GM18505 (cell line): ENCODE data around the gene PGLYRP4.

Source experiments
- ATAC-seq: cut with Tn5 transposase; IDR thresholded peaks from one replicate; pipeline ENCODE4 v1.9.1; 2021; ENCODE audit not compliant: unreplicated experiment
- POLR2A ChIP-seq: IDR thresholded peaks from 4 replicates; pipeline ENCODE4 v1.6.1; 2011; ENCODE audit warnings: borderline replicate concordance; ENCODE audit not compliant: insufficient read depth, insufficient read length; ENCODE audit errors: extremely low read depth

The PGLYRP4 gene

DNA sequence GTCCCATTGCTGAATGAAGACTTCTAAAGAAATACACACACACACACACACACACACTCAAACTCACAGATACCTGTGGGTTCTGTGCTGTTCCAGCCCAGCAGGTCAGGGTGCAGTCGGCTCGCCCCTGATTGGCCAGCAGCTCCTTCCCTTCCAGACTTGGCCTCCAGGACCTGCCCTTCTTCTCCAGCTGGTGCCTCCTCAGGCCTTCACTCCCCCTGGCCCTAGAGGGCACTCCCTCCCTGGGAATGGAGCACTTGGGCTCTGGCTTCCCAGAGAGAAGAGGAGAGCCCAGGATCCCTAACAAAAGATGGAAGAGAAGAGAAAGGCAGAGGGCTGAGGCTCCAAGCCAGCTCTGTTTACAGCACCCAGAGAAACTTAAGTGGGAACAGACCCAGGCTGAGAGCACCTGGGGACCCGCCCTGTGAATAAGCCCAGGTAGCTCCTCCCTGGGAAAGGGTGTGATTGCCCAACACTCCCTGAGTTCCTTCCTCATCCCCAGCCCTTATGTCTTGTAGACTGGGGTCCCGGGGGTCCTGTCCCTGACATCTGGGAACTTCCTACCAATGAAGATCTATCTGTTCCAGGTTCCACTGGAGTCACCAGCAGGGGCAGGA lies 36.0 kb downstream of the PGLYRP4 start, which contains the start of gene PGLYRP3:
Gene PGLYRP3, minus strand, starts transcription at position 383 of the 617 bp plus-strand sequence. CDS start 2,287 bp downstream, outside the sequence.
- ATAC-seq: no peak
- TF ChIP-seq POLR2A: no peak

DNA sequence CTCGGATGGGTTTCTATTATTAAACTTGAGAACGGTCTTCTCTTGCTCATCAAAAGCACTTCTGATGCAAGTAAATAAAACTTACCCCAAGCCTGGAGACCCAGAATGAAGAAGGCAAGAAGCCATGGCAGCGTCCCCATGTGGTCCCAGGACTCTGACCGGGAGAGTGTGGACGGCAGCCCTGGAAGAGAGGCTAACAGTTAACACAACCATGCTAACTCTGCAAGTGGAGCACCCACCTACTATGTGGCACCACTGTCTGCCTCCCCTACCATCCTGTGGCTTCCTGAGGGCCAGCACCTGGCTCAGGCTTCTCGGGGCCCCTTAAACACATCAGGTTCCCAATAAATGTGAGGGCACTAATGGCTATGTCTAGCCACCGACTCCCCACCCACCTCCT lies 38.1 kb downstream of the PGLYRP4 start:
- ATAC-seq: no peak
- no peak for TF ChIP-seq POLR2A

DNA sequence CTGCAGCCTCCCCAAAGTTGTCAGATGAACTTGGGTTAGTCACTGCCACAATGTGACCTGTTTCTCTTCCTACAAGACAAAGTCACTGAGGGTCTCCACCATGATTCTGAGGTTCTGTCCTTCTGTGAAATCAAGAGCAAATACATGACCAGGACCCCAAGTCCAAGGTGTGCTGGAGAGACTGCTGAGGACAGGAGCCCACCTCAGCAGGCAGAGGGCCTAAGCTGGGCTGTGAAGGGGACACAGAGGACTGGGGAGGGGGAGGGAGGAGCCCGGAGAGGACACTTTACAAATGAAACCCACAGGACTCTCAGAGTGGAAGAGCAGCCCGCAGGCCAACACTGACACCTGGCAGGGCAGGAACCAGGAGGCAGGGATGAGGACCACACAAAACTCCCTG lies 39.2 kb downstream of the PGLYRP4 start:
- TF ChIP-seq POLR2A: no peak
- no peak for ATAC-seq

DNA sequence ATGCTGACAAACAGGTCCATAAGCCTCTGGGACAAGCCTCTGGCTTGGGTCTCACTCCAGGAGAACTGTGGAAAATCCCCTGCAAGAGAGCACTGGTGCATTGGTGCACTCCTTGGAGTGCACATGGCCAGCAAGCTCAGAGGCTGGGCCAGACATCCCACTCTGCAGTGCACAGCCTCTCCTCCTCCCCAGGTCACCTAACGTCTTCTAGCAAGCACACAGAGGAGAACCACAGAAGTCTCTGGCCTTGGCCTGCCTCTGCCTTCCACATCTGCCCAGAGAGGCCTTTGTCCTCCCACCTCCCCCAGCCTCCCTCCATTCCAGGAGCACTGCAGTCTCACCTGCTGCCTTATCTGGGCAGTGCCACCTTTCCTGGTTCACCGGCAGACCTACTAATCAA lies 40.1 kb downstream of the PGLYRP4 start:
- no peak for TF ChIP-seq POLR2A
- ATAC-seq: no peak

DNA sequence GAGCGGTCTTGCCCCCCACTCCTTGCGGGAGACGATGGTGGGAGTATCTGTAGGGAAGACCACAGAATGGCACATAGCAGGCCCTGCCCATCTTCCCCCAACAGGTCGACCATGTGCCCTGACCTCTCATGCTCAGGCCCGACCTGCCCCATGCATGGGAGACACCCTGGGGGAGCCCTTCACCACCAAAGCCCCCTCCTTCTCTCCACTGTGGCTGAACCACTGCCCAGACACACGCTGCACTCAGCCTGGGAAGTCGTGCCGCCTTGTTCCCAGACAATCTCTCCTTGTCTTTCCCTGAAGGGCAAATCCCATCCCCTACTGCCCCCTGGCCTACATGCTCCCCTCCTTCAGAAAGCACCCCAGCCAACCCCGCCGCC lies 41.4 kb downstream of the PGLYRP4 start:
- ATAC-seq: no peak
- no peak for TF ChIP-seq POLR2A

DNA sequence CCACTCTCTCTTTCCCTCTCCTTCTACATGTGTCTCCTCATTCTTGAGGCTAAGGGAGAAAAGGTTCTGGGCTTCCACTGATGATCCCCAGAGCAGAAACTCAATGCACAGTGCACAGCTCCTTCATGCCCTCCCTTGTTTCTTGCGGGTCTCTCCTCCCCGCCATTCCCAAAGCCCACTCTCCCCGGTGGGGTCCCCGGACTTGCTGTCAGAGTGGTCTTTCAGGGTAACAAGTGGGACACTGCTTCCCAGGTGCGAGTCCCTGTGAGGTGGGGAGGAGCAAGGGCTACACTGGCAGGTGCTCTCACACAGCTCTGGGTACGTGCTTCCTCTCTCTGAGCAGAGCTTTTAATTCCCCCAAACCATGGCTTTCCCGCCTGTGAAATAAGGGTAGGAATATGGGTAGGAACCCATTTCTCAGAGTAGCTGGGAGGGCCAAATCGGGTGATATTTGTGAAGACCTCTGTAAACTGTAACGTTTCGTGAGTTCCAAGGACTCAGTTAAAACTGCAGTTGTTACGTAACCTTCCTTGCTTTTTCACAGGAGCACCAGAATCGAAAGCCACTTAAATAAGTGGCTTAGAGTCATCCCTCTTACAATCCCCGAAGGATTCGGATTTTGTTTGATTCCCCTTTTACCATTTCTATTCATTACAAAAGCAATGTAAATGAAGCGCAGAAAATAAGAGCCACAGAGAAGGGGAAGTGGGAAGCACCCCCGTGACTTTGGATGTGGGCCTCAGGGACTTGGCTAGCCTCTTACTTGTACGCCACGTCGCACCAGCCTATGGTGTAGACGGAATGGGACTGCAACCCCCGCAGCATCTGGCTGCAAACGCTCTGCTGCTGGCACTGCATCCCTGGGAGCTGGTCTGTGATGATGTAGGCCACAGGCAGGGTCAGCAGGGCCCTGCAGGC lies 42.1 kb downstream of the PGLYRP4 start:
- no peak for TF ChIP-seq POLR2A
- no peak for ATAC-seq

DNA sequence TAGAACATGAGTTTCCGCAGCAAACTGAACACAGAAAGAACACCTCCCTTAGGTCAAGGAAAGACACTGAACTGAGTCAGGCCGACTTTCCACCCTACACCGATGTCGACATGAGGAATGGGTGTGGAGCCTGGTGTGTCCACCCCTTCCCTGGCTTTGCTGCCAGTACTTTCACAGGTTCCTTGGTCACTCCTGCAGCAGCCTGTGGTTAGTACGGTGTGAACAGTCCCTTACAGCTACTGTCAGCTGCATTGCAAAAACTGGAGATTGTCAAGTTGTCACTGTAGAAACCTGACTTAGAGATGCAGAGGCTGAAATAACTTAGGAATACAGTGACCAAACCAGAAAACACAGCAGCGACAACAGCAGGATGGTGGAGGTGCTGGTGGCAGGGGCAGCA lies 43.0 kb downstream of the PGLYRP4 start:
- no peak for TF ChIP-seq POLR2A
- no peak for ATAC-seq

DNA sequence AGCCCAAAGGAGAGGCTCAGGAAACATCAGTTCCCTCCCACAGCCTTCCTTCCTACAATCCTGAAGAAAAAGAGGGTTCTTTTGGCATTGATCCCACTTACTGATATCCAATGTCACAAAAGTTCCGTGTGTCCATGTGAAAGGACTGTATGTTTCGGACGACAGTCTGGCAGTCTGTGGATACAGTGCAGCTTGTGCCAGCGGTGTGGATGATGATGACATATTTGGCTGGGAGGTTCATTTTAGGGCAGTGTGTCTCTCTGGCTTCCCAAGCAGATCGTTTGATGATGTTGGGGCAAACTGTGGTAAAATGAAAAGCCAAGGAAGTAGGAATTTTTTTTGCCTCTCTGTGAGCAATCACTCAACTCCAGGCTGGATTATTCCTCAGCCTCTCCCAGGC lies 46.3 kb downstream of the PGLYRP4 start:
- no peak for TF ChIP-seq POLR2A
- no peak for ATAC-seq

DNA sequence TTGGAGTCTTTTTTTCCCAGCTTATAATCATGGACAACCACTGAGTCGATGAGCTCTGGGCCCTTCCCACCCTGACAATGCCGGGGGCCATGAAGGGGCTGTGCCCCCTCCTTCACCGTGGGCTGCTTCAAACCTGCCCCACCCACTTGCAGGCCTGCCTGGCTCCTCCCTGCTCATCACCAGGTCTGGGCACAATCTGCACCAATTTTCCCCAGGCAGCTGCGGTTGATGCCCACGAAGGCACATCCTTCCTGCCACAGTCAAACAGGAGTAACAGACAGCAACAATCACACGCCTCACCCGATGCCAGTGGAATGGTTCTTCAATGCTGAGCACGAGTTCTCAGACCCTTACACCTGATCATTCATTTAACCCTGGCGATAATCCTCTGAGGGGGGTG lies 54.8 kb downstream of the PGLYRP4 start:
- no peak for TF ChIP-seq POLR2A
- ATAC-seq: no peak

DNA sequence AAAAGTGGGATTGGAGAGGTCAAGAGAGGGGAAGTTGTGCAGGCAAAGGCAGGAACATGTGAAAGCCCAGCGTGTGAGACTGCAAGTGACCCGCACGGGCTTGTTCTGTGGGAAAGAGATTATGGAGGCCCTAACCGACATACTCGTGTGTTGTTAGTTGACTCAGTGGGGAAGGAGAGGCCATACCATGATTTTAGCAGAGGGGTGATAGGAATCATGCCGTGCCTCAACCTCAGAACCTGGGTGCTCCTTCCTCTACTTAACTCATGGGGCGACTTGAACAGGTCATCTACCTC lies 55.2 kb downstream of the PGLYRP4 start:
- TF ChIP-seq POLR2A: no peak
- no peak for ATAC-seq

DNA sequence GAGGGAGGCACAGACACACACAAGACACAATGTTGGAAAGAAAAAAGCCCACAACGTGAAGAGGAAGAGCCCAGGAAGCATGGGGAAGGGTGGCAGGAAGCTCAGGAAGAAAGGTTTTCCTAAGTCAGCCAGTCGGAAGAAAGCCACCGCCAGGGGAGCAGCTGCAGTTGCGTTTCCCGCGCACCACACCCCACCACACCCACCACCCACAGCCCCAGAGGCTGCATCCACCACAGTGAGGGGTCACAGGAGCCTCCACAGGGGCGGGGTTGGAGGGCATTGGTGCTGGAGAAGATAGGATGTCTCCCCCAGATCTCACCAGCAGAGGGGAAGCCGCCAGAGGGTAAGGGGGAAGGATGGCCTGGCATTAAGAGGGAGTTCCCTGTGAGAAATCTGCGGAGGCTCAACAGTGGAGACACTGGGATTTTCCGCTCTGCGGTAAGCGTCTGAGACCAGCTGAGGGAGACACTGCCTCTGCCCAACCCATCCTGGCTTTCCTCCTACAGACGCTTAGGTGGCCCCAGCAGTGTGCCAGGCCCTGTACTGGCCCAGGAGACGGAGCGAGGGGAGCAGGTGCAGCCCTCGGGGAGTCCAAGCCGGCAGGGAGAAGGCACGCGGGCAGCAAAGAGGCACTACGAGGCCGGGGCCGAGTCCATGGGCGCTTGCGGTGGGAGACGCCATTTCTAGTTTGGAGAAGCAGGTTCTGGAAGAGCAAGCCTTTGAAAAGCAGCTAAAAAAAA lies 55.7 kb downstream of the PGLYRP4 start:
- no peak for ATAC-seq

DNA sequence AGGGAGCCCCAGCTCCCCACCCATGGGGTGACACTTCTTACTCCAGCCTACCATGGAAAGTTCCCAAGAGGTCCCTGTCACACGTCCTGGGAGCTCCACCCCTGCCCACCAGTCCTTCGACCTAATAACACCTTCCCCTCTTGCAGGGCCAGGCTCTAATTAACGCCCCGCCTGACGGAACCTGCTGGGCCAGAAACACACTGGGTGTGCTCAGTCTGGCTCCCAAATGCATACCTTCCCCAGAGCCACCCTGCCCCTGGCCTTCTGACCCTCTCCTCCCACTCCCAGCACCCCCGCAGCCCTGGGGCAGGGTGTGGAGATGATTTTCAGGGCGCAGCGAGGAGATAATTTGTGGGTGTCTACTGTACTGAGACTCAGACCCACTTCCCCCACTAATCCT lies 56.5 kb downstream of the PGLYRP4 start:
- no peak for TF ChIP-seq POLR2A
- ATAC-seq: no peak

More for the DNA sequence above, 55.7 kb downstream of the PGLYRP4 start:
- no peak for TF ChIP-seq POLR2A

DNA sequence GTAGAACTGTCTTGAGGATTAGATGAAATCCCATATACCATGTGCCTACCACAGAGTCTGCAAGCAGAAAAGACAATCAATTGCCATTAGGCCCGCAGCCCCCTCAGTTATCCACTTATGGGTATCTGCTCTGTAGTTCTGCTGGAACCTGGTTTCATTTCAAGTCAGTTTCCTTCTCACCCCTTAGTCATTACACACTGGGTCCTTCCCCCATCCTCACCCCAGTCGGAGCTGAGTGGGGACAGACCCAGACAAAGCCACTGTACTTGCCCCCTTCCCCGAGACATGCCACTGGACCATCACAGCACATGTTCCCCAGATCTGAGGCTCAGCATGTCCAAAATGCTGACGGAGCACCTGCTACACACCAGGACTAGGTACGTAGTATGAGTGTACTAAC lies 57.1 kb downstream of the PGLYRP4 start:
- TF ChIP-seq POLR2A: no peak
- no peak for ATAC-seq
